HG03469 (cell line): Measurements from ENCODE around the gene MLN.

Experiments used
- ATAC-seq: cut with Tn5 transposase; IDR thresholded peaks from one replicate; pipeline ENCODE4 v1.9.1; 2021; ENCODE audit warnings: mild to moderate bottlenecking, moderate library complexity, moderate number of reproducible peaks; ENCODE audit not compliant: unreplicated experiment

The MLN gene

GRCh38 chr6:33756211-33756954 is 47.4 kb downstream of the MLN start:
- no peak for ATAC-seq

DNA sequence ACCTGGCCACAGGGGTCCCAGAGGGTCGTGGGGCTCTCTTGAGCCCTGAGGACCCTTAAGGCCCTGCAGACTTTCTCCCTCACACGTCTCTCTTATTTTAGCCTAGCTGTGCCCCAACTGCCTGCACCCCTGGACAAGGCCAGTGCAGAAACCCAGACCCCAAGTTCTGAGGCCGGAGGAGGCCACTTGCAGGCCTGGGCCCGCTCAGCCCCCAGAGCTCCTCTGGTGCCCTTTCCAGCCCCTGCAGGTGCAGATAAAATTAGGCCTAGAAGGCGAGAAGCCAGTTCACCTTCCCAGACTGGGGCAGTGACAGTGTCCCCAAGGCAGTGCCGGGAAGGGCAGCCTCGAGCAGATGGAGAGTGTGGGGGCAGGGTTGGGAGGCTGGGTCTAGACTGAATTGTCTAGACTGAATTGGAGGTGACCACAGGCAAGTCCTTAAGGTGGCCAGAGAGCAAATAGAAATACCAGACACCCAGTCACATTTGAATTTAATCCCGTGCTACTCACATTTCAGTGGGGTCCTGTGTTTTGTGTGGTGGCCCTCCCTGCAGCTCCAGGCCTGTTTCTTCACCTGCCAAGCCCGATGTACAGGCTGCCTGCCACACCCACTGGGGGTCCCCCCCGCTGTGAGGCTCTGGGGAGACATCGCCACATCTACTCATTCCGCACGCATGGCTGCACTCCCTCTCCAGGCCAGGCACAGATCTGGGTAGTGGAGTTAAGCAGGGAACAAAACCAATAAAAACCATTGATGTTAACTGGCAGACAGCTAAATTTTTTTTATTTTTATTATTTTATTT is 48.5 kb downstream of the MLN start:
- no peak for ATAC-seq

- ATAC-seq, result no peak
Observed at GRCh38 chr6:33754222-33754621, 49.6 kb downstream of the MLN start.

- ATAC-seq, result no peak
Observed at GRCh38 chr6:33752646-33753015, 51.2 kb downstream of the MLN start.

GRCh38 chr6:33751771-33752645 is 51.8 kb downstream of the MLN start:
- no peak for ATAC-seq

DNA sequence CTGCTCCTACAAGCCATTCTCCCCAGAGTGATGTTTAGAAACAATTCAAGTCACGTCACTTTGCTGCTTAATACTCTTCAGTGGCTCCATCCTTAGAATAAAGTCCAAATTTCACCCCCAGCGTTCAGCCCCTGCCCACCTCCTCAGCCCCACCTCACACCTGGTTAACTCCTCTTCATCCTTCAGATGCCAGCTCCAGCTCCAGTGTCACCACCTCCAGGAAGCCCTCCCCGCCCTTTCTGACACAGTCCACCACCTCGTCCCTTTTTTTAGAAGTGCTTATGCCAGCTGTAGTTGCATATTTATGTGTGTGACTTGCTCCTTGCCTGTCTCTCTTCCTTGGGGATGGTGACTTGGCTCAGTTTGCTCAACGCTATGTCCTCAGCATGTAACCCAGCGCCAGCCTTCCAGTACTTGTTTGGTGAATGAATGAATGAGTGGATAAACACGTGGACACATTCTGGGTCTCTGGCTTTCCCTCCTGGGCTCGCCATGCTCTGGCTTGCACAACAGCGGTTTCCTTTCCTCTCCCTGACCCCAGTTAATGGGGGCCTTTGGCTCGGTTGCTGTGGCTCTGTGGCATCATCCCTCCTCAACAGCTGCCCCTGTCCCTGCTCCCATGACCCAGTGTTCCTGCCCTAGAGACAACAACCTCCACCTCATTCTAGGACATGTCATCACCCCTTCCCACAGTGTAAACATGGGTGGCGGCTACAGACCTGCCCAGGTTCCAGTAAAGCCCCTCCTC is 53.4 kb downstream of the MLN start:
- no peak for ATAC-seq

DNA sequence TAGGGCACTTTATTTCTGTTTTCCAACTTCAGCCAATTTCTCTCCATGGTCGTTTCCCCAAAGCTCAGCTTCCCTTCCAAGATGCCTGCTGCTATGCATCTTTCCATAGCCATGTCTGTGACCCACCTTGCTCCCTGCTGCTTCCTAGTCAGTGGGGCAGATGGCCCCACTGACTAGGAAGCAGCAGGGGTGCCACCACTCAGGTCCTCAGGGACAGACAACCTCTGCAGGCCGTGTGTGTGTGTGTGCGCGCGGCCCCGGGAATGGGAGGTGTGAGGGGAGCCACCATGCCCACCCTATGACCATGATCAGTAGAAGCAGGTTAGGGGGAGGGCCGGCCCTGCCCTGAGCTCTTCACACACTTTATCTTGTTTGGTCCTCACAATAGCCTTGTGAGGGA is 54.4 kb downstream of the MLN start:
- no peak for ATAC-seq

- no peak for ATAC-seq
Observed at GRCh38 chr6:33748841-33749240, 55.0 kb downstream of the MLN start.

DNA sequence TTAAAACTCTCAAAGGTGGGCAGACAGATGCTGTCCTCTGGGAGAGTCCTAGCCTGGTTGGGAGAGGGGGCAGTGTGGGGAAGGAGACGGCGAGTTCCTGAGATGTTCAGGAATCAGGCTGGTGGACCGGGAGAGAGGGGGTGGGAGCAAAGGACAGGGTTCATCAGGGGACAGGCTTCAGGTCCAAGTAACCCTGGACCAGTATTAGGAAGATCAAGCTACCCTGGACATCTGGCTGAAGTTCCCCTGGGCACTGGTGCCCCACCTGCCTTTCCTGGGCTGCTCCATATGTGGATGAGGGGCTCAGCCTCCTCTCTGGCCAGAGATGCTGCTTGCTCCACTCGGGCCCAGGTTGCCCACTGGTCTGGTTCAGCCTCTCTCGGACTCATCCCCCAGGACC is 56.0 kb downstream of the MLN start:
- no peak for ATAC-seq

DNA sequence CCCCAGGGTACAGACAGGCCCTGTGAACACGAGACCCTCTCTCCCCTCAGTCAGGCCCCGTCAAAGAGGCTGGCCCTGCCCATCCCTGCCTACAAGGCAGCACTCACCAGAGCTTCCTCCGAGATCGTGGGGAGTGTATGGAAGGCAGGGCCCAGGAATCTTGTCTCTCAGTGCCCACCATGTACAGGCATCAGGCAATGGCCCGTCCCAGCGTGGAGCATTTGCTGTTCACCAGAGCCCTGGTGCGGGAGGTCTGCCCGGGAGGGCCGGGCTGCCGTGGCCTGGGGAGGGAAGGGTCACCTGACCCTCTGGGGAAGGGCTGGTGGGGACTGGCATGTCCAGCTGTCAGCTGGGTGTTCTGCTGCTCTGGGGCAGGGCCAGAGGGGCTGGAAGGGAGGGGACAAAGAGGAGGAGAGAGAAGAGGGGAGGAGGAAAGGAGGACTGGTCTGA is 57.1 kb downstream of the MLN start, which contains the start of gene IP6K3:
IP6K3 (minus strand) TSS at position 255 of the 450 bp plus-strand sequence. CDS start 11,429 bp downstream, outside the sequence.
- no peak for ATAC-seq

DNA sequence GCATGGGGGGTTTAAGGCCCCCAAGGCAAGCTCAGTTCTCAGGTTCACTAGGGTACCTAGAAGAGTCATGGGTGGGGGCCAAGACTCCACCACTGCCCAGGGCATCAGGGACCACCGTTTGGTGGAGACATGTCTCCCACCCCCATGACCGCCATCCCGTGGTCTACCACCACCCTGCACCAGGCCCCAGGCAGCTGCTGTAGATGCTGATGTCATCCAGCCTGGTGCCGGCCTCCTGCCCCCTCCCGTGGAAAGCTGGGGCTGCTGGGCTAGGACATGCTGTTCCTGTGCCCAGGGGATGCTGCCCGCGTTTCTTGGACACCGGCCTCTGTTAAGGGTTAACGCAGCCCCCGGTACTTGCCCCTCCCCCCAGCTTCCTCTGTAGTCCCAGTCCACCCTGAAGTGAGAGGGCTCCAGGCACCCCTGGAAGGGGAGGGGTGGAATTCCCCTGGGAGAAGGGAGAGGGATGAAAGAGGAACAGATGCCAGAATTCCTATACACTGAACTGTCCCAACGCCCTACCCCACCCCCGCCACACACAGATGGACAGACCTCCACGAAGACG is 57.7 kb downstream of the MLN start:
- no peak for ATAC-seq

- ATAC-seq, result no peak
Observed at GRCh38 chr6:33745548-33745947, 58.3 kb downstream of the MLN start.

DNA sequence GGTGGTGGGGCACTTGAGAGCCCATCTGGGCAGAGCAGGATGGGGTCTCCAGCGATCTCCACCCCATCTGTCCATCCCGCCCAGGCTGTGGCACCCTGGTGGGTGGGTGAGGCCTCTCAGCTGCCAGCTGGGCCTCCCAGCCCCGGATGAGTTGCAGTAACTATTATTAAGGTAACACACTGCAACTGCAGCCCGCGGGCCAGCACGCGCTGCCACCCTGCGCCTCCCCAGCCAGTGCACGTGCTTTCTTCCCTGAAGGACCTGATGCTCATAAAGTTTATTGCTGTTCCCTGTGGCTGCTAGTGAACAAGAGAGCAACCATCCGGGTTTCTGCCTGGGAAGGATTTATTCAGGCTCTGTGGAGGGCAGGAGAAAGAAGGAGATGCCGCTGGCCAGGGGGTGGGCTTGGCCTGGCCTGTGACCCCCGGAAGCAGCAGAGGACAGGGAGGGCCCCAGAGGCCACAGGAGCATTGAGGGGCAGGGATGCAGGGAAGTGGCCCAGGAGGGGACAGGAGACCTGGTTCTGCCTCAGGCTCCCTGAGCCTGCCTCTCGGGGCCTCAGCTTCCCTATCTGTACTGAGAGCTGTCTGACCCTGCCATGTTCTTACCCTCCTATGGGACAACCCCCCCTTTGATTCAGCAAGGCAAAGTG is 58.8 kb downstream of the MLN start:
- no peak for ATAC-seq
